ENCODE data around the gene PCDHGA10.
"Not testable (repeated sequence)": the region's sequence is repeated elsewhere in the genome, so short reads cannot be mapped to it uniquely, and the experiment has no call there.

Gene PCDHGA10

DNA sequence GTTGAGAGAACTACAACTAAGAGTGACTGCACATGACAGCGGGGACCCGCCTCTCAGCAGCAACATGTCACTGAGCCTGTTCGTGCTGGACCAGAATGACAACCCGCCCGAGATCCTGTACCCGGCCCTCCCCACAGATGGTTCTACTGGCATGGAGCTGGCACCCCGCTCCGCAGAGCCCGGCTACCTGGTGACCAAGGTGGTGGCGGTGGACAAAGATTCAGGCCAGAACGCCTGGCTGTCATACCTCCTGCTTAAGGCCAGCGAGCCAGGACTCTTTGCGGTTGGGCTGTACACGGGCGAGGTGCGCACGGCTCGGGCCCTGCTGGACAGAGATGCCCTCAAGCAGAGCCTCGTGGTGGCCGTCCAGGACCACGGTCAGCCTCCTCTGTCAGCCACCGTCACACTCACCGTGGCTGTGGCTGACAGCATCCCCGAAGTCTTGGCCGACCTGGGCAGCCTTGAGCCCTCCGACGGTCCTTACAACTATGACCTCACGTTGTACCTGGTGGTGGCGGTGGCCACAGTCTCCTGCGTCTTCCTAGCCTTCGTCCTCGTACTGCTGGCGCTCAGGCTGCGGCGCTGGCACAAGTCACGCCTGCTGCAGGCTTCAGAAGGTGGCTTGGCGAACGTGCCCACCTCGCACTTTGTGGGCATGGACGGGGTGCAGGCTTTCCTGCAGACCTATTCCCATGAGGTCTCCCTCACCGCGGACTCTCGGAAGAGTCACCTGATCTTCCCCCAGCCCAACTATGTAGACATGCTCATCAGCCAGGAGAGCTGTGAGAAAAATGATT is 28.1 kb upstream of the PCDHGA10 start:
- H3K36me3 ChIP-seq (ENCODE audit: insufficient read depth, low read length): no peaks in the 10 kb centered on the region
- no peaks in the 10 kb centered on the region for H3K27me3 ChIP-seq (ENCODE audit: insufficient read depth, low read length)
- no peak overlapping the region for H2AFZ ChIP-seq (ENCODE audit: low read depth, low read length)
- H3K9me3 ChIP-seq (ENCODE audit: low read length): peaks cover 28% of the 10 kb centered on the region
- H3K4me1 ChIP-seq (ENCODE audit: insufficient read depth, low read length): no peaks in the 10 kb centered on the region
- no peak overlapping the region for H3K4me3 ChIP-seq (ENCODE audit: low read length)

DNA sequence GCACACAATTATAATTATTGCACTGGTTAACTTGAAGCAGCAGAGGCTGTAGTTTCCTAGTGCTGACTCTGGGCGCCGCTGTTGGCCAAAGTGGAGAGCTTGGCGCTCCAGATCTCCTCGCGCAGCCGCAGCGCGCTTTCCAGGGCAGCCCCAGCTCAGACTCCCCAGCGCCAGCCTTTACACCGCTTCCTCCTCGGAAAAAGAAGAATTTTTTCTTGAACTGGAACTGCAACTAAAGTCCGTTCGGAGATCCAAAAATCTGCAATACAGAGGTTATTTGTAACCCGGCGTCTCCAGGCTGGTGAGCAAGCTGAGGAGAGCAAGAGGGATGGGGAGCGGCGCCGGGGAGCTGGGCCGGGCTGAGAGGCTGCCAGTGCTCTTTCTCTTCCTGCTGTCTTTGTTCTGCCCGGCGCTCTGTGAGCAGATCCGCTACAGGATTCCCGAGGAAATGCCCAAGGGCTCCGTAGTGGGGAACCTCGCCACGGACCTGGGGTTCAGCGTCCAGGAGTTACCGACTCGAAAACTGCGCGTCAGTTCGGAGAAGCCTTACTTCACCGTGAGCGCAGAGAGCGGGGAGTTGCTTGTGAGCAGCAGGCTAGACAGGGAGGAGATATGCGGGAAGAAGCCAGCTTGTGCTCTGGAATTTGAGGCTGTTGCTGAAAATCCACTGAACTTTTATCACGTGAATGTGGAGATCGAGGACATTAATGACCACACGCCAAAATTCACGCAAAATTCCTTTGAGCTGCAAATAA is 25.1 kb upstream of the PCDHGA10 start, which contains the start of gene PCDHGB4:
Gene PCDHGB4 (plus strand): TSS at position 142 of the 755 bp plus-strand sequence. CDS start 187 bp downstream, at position 329.
- H3K9me3 ChIP-seq (ENCODE audit: low read length): peaks cover 37% of the 10 kb centered on the region
- not testable (repeated sequence) for H3K4me1 ChIP-seq (ENCODE audit: insufficient read depth, low read length); H3K36me3 ChIP-seq (ENCODE audit: insufficient read depth, low read length); H3K27me3 ChIP-seq (ENCODE audit: insufficient read depth, low read length); H2AFZ ChIP-seq (ENCODE audit: low read depth, low read length)
- H3K4me3 ChIP-seq (ENCODE audit: low read length): peak within 1 kb of the TSS; percentile 48

GRCh38 chr5:141388661-141389060 is 24.1 kb upstream of the PCDHGA10 start:
- Histone ChIP-seq H3K27me3 (ENCODE audit: insufficient read depth, low read length) (no peaks in the 10 kb centered on the region), H3K36me3 (ENCODE audit: insufficient read depth, low read length) (peaks cover 9% of the 10 kb centered on the region), H3K9me3 (ENCODE audit: low read length) (peaks cover 39% of the 10 kb centered on the region), H3K4me3 (ENCODE audit: low read length) (no peak overlapping the region), H3K4me1 (ENCODE audit: insufficient read depth, low read length) (no peaks in the 10 kb centered on the region), H2AFZ (ENCODE audit: low read depth, low read length) (no peak overlapping the region)

- Histone ChIP-seq H3K27me3 (ENCODE audit: insufficient read depth, low read length) (no peaks in the 10 kb centered on the region), H3K4me1 (ENCODE audit: insufficient read depth, low read length) (no peaks in the 10 kb centered on the region), H3K36me3 (ENCODE audit: insufficient read depth, low read length) (peaks cover 10% of the 10 kb centered on the region), H3K9me3 (ENCODE audit: low read length) (peaks cover 43% of the 10 kb centered on the region), H3K4me3 (ENCODE audit: low read length) (no peak overlapping the region), H2AFZ (ENCODE audit: low read depth, low read length) (no peak overlapping the region)
Observed at GRCh38 chr5:141389153-141390042, 23.4 kb upstream of the PCDHGA10 start.

DNA sequence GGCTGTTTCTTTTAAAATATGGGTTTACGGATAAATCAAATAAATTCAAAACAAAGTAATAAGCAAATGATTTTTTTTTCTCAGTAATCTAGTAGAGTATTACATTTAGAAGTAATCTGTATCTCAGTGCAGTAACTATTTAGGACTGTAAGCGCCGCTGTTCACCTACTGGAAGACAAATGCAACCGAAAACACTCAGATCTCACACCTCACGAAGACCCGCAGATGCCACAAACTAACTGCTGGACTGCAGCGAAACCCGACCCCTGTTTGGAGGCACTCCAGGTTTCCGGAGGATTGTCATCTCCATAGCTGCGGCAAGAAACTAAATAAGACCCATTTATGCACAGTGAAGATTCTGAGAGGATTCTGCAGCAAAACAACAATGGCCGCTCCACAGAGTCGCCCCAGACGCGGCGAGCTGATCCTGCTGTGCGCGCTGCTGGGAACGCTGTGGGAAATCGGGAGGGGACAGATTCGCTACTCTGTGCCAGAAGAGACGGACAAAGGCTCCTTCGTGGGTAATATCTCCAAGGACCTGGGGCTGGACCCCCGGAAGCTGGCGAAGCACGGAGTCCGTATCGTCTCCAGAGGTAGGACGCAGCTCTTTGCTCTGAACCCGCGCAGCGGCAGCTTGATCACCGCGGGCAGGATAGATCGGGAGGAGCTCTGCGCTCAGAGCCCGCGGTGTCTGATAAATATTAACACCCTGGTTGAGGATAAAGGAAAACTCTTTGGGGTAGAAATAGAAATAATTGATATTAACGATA is 20.2 kb upstream of the PCDHGA10 start, which contains the start of gene PCDHGA8:
Gene PCDHGA8 (plus strand): TSS at position 205 of the 770 bp plus-strand sequence. CDS start 181 bp downstream, at position 386.
- Histone ChIP-seq H3K27me3 (ENCODE audit: insufficient read depth, low read length) (no peaks in the 10 kb centered on the region), H3K4me3 (ENCODE audit: low read length) (no peak within 1 kb of the TSS), H3K4me1 (ENCODE audit: insufficient read depth, low read length) (no peaks in the 10 kb centered on the region), H3K36me3 (ENCODE audit: insufficient read depth, low read length) (peaks cover 10% of the 10 kb centered on the region), H3K9me3 (ENCODE audit: low read length) (peaks cover 44% of the 10 kb centered on the region), H2AFZ (ENCODE audit: low read depth, low read length) (no peak within 1 kb of the TSS)

GRCh38 chr5:141393267-141393666 is 19.5 kb upstream of the PCDHGA10 start:
- H3K9me3 ChIP-seq (ENCODE audit: low read length): peaks cover 43% of the 10 kb centered on the region
- no peaks in the 10 kb centered on the region for H3K27me3 ChIP-seq (ENCODE audit: insufficient read depth, low read length)
- H3K36me3 ChIP-seq (ENCODE audit: insufficient read depth, low read length): peaks cover 10% of the 10 kb centered on the region
- H3K4me3 ChIP-seq (ENCODE audit: low read length): no peak overlapping the region
- H2AFZ ChIP-seq (ENCODE audit: low read depth, low read length): no peak overlapping the region
- no peaks in the 10 kb centered on the region for H3K4me1 ChIP-seq (ENCODE audit: insufficient read depth, low read length)

DNA sequence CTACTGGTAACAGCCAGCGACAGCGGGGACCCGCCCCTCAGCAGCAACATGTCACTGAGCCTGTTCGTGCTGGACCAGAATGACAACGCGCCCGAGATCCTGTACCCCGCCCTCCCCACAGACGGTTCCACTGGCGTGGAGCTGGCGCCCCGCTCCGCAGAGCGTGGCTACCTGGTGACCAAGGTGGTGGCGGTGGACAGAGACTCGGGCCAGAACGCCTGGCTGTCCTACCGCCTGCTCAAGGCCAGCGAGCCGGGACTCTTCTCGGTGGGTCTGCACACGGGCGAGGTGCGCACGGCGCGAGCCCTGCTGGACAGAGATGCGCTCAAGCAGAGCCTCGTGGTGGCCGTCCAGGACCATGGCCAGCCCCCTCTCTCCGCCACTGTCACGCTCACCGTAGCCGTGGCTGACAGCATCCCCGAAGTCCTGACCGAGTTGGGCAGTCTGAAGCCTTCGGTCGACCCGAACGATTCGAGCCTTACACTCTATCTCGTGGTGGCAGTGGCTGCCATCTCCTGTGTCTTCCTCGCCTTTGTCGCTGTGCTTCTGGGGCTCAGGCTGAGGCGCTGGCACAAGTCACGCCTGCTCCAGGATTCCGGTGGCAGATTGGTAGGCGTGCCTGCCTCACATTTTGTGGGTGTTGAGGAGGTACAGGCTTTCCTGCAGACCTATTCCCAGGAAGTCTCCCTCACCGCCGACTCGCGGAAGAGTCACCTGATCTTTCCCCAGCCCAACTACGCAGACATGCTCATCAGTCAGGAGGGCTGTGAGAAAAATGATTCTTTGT is 18.2 kb upstream of the PCDHGA10 start:
- H2AFZ ChIP-seq (ENCODE audit: low read depth, low read length); H3K36me3 ChIP-seq (ENCODE audit: insufficient read depth, low read length); H3K27me3 ChIP-seq (ENCODE audit: insufficient read depth, low read length); H3K4me3 ChIP-seq (ENCODE audit: low read length); H3K4me1 ChIP-seq (ENCODE audit: insufficient read depth, low read length): not testable (repeated sequence)
- H3K9me3 ChIP-seq (ENCODE audit: low read length): peaks cover 39% of the 10 kb centered on the region

GRCh38 chr5:141397756-141398551 is 14.8 kb upstream of the PCDHGA10 start, which contains the start of gene PCDHGB5:
PCDHGB5 (plus strand) TSS chr5:141397947; CDS start chr5:141398128, 181 bp downstream.
- peaks cover 34% of the 10 kb centered on the region for H3K9me3 ChIP-seq (ENCODE audit: low read length)
- not testable (repeated sequence) for H3K4me1 ChIP-seq (ENCODE audit: insufficient read depth, low read length); H2AFZ ChIP-seq (ENCODE audit: low read depth, low read length); H3K4me3 ChIP-seq (ENCODE audit: low read length); H3K27me3 ChIP-seq (ENCODE audit: insufficient read depth, low read length); H3K36me3 ChIP-seq (ENCODE audit: insufficient read depth, low read length)

GRCh38 chr5:141398608-141399007 is 14.2 kb upstream of the PCDHGA10 start:
- H3K36me3 ChIP-seq (ENCODE audit: insufficient read depth, low read length): peaks cover 1% of the 10 kb centered on the region
- no peaks in the 10 kb centered on the region for H3K27me3 ChIP-seq (ENCODE audit: insufficient read depth, low read length)
- no peak overlapping the region for H2AFZ ChIP-seq (ENCODE audit: low read depth, low read length)
- peaks cover 33% of the 10 kb centered on the region for H3K9me3 ChIP-seq (ENCODE audit: low read length)
- no peaks in the 10 kb centered on the region for H3K4me1 ChIP-seq (ENCODE audit: insufficient read depth, low read length)
- no peak overlapping the region for H3K4me3 ChIP-seq (ENCODE audit: low read length)

DNA sequence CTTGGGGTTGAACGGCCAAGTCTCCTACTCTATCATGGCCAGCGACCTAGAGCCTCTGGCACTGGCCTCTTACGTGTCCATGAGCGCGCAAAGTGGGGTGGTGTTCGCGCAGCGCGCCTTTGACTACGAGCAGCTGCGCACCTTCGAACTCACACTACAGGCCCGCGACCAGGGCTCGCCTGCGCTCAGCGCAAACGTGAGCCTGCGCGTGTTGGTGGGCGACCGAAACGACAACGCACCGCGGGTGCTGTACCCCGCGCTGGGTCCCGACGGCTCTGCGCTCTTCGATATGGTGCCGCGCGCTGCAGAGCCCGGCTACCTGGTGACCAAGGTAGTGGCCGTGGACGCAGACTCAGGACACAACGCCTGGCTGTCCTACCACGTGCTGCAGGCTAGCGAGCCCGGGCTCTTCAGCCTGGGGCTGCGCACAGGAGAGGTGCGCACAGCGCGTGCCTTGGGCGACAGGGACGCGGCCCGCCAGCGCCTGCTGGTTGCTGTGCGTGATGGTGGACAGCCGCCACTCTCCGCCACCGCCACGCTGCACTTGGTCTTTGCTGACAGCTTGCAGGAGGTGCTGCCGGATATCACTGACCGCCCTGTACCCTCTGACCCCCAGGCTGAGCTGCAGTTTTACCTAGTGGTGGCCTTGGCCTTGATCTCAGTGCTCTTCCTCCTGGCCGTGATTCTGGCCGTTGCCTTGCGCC is 13.1 kb upstream of the PCDHGA10 start:
- no peak overlapping the region for H3K4me3 ChIP-seq (ENCODE audit: low read length)
- peaks cover 31% of the 10 kb centered on the region for H3K9me3 ChIP-seq (ENCODE audit: low read length)
- H3K27me3 ChIP-seq (ENCODE audit: insufficient read depth, low read length): no peaks in the 10 kb centered on the region
- no peaks in the 10 kb centered on the region for H3K36me3 ChIP-seq (ENCODE audit: insufficient read depth, low read length)
- no peaks in the 10 kb centered on the region for H3K4me1 ChIP-seq (ENCODE audit: insufficient read depth, low read length)
- no peak overlapping the region for H2AFZ ChIP-seq (ENCODE audit: low read depth, low read length)

Measured in neuron (in vitro differentiated cells).